ENCODE measurements around the gene TMEM181.
"Not testable (repeated sequence)": the region's sequence is repeated elsewhere in the genome, so short reads cannot be mapped to it uniquely, and the experiment has no call there.

The TMEM181 gene

GRCh38 chr6:158606935-158607334 lies 47.0 kb downstream of the TMEM181 start:
- no peak overlapping the region for H3K27ac ChIP-seq (ENCODE audit: low read depth, low read length)
- no peak overlapping the region for H3K9ac ChIP-seq (ENCODE audit: low read depth in 1 of 2, low read length in 2 of 2)
- H3K36me3 ChIP-seq (ENCODE audit: control insufficient read depth in 1 of 2, insufficient read depth in 2 of 2, low read length in 2 of 2): peaks cover 41 to 72% of the 10 kb centered on the region in 2 donors
- H3K4me1 ChIP-seq (ENCODE audit: control insufficient read depth in 1 of 2, insufficient read depth in 2 of 2, low read length in 2 of 2): peaks cover 7 to 14% of the 10 kb centered on the region in 2 donors
- no peaks in the 10 kb centered on the region for H3K9me3 ChIP-seq (ENCODE audit: control insufficient read depth in 1 of 2, low read length in 2 of 2)
- no peak overlapping the region for H3K4me3 ChIP-seq (ENCODE audit: low read depth in 1 of 2, low read length in 2 of 2)
- no peaks in the 10 kb centered on the region for H3K27me3 ChIP-seq (ENCODE audit: control insufficient read depth in 1 of 2, insufficient read depth in 2 of 2, low read length in 2 of 2)

DNA sequence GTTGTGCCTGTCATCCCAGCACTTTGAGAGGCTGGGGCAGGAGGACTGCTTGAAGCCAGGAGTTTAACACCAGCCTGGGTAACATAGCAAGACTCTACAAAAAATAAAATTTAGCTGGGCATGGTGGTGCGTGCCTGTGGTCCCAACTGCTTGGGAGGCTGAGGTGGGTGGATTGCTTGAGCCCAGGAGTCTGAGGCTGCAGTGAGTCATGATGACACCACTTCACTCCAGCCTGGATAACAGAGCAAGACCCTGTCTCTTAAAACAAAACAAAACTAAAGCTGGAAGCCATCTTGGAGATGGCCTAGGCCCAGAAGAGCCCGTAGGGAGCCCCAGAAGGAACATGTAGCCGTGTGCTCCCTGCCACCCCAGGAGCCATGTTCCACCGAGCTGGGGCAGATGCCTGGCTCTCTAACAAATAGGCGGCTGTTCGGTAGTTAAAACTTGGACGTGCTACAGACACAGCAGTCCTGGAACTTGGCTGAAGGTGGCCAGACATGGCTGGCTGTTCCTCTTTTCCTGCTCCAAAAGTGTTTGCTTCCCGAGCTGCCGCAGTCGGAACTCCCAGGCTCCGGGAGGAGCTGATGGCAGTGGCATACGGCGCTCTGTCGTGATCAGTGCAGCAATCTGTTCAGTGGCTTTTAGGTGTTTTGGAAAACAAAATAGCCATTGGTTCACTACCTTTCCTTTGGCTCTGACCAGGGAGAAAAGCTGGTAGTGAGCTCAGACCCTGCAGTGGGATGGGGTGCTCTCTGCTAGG lies 47.7 kb downstream of the TMEM181 start:
- no peaks in the 10 kb centered on the region for H3K27me3 ChIP-seq (ENCODE audit: control insufficient read depth in 1 of 2, insufficient read depth in 2 of 2, low read length in 2 of 2)
- H3K4me3 ChIP-seq (ENCODE audit: low read depth in 1 of 2, low read length in 2 of 2): no peak overlapping the region
- peaks cover 37 to 71% of the 10 kb centered on the region in 2 donors for H3K36me3 ChIP-seq (ENCODE audit: control insufficient read depth in 1 of 2, insufficient read depth in 2 of 2, low read length in 2 of 2)
- no peak overlapping the region for H3K27ac ChIP-seq (ENCODE audit: low read depth, low read length)
- peaks cover 7 to 14% of the 10 kb centered on the region in 2 donors for H3K4me1 ChIP-seq (ENCODE audit: control insufficient read depth in 1 of 2, insufficient read depth in 2 of 2, low read length in 2 of 2)
- no peaks in the 10 kb centered on the region for H3K9me3 ChIP-seq (ENCODE audit: control insufficient read depth in 1 of 2, low read length in 2 of 2)
- H3K9ac ChIP-seq (ENCODE audit: low read depth in 1 of 2, low read length in 2 of 2): no peak overlapping the region

GRCh38 chr6:158608221-158608620 lies 48.3 kb downstream of the TMEM181 start:
- no peak overlapping the region for H3K4me3 ChIP-seq (ENCODE audit: low read depth in 1 of 2, low read length in 2 of 2)
- no peaks in the 10 kb centered on the region for H3K27me3 ChIP-seq (ENCODE audit: control insufficient read depth in 1 of 2, insufficient read depth in 2 of 2, low read length in 2 of 2)
- no peaks in the 10 kb centered on the region for H3K9me3 ChIP-seq (ENCODE audit: control insufficient read depth in 1 of 2, low read length in 2 of 2)
- no peak overlapping the region for H3K9ac ChIP-seq (ENCODE audit: low read depth in 1 of 2, low read length in 2 of 2)
- no peak overlapping the region for H3K27ac ChIP-seq (ENCODE audit: low read depth, low read length)
- H3K4me1 ChIP-seq (ENCODE audit: control insufficient read depth in 1 of 2, insufficient read depth in 2 of 2, low read length in 2 of 2): peaks cover 7 to 14% of the 10 kb centered on the region in 2 donors
- H3K36me3 ChIP-seq (ENCODE audit: control insufficient read depth in 1 of 2, insufficient read depth in 2 of 2, low read length in 2 of 2): peaks cover 37 to 73% of the 10 kb centered on the region in 2 donors

- H3K27me3 ChIP-seq (ENCODE audit: control insufficient read depth in 1 of 2, insufficient read depth in 2 of 2, low read length in 2 of 2): no peaks in the 10 kb centered on the region
- H3K27ac ChIP-seq (ENCODE audit: low read depth, low read length): no peak overlapping the region
- no peak overlapping the region for H3K4me3 ChIP-seq (ENCODE audit: low read depth in 1 of 2, low read length in 2 of 2)
- no peaks in the 10 kb centered on the region for H3K9me3 ChIP-seq (ENCODE audit: control insufficient read depth in 1 of 2, low read length in 2 of 2)
- peaks cover 37 to 84% of the 10 kb centered on the region in 2 donors for H3K36me3 ChIP-seq (ENCODE audit: control insufficient read depth in 1 of 2, insufficient read depth in 2 of 2, low read length in 2 of 2)
- no peak overlapping the region for H3K9ac ChIP-seq (ENCODE audit: low read depth in 1 of 2, low read length in 2 of 2)
- peaks cover 0 to 5% of the 10 kb centered on the region in 2 donors for H3K4me1 ChIP-seq (ENCODE audit: control insufficient read depth in 1 of 2, insufficient read depth in 2 of 2, low read length in 2 of 2)
Measured at GRCh38 chr6:158609455-158610155, 49.7 kb downstream of the TMEM181 start.

- H3K27me3 ChIP-seq (ENCODE audit: control insufficient read depth in 1 of 2, insufficient read depth in 2 of 2, low read length in 2 of 2): no peaks in the 10 kb centered on the region
- no peak overlapping the region for H3K9ac ChIP-seq (ENCODE audit: low read depth in 1 of 2, low read length in 2 of 2)
Measured at GRCh38 chr6:158610319-158610968, 50.6 kb downstream of the TMEM181 start.

GRCh38 chr6:158611039-158611438 lies 51.1 kb downstream of the TMEM181 start:
- peaks cover 0 to 5% of the 10 kb centered on the region in 2 donors for H3K4me1 ChIP-seq (ENCODE audit: control insufficient read depth in 1 of 2, insufficient read depth in 2 of 2, low read length in 2 of 2)
- no peak overlapping the region for H3K9ac ChIP-seq (ENCODE audit: low read depth in 1 of 2, low read length in 2 of 2)
- no peak overlapping the region for H3K27ac ChIP-seq (ENCODE audit: low read depth, low read length)
- H3K9me3 ChIP-seq (ENCODE audit: control insufficient read depth in 1 of 2, low read length in 2 of 2): no peaks in the 10 kb centered on the region
- no peak overlapping the region for H3K4me3 ChIP-seq (ENCODE audit: low read depth in 1 of 2, low read length in 2 of 2)
- H3K36me3 ChIP-seq (ENCODE audit: control insufficient read depth in 1 of 2, insufficient read depth in 2 of 2, low read length in 2 of 2): peaks cover 37 to 82% of the 10 kb centered on the region in 2 donors
- H3K27me3 ChIP-seq (ENCODE audit: control insufficient read depth in 1 of 2, insufficient read depth in 2 of 2, low read length in 2 of 2): no peaks in the 10 kb centered on the region

More at GRCh38 chr6:158610319-158610968, 50.6 kb downstream of the TMEM181 start:
- no peak overlapping the region for H3K27ac ChIP-seq (ENCODE audit: low read depth, low read length)
- H3K9me3 ChIP-seq (ENCODE audit: control insufficient read depth in 1 of 2, low read length in 2 of 2): no peaks in the 10 kb centered on the region
- H3K36me3 ChIP-seq (ENCODE audit: control insufficient read depth in 1 of 2, insufficient read depth in 2 of 2, low read length in 2 of 2): peaks cover 37 to 87% of the 10 kb centered on the region in 2 donors
- peaks cover 0 to 5% of the 10 kb centered on the region in 2 donors for H3K4me1 ChIP-seq (ENCODE audit: control insufficient read depth in 1 of 2, insufficient read depth in 2 of 2, low read length in 2 of 2)
- no peak overlapping the region for H3K4me3 ChIP-seq (ENCODE audit: low read depth in 1 of 2, low read length in 2 of 2)

DNA sequence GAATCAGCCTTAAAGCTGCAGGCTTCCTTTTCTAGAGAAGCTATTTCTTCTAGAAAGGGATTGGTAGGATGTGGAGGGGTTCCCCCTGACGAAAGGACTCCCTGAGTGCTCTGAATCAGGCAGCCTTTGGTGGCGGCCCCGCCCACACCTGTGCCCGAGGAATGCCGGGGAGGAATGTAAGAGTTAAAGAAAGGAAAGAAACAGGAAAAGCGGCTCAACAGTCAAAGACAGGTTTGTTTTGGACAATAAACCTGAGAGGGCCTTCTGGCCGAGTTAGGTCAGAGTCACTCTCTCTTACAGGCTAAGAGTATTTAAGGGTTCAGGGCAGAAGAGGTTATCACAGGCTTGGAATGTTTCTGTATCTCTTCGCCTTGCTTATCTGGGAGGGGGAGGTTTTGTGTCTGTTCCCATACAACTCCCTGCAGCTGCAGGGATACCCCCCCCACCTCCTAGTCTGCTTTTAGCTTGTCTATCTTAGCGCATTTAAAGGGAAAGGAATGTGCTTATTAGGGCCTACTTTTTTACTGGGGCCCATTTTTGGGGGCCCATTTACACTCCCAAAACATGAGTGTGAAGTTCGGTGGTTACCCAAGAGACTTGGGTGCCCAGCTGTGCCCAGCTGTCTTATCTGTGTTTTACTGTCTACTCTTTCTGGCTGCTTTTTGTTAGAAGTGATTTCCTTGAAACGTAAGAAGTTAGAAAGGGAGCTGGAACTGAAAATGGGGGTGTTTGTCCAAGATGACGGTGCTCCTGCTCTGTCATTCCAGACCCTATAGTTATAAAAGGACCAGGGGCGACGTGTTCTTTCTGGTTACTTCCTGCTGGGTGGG lies 51.9 kb downstream of the TMEM181 start:
- Histone ChIP-seq H3K9me3 (ENCODE audit: control insufficient read depth in 1 of 2, low read length in 2 of 2) (no peaks in the 10 kb centered on the region), H3K9ac (ENCODE audit: low read depth in 1 of 2, low read length in 2 of 2) (no peak overlapping the region), H3K4me1 (ENCODE audit: control insufficient read depth in 1 of 2, insufficient read depth in 2 of 2, low read length in 2 of 2) (peaks cover 0 to 5% of the 10 kb centered on the region in 2 donors), H3K4me3 (ENCODE audit: low read depth in 1 of 2, low read length in 2 of 2) (no peak overlapping the region), H3K27me3 (ENCODE audit: control insufficient read depth in 1 of 2, insufficient read depth in 2 of 2, low read length in 2 of 2) (no peaks in the 10 kb centered on the region), H3K27ac (ENCODE audit: low read depth, low read length) (no peak overlapping the region), H3K36me3 (ENCODE audit: control insufficient read depth in 1 of 2, insufficient read depth in 2 of 2, low read length in 2 of 2) (peaks cover 35 to 75% of the 10 kb centered on the region in 2 donors)

- not testable (repeated sequence) for H3K27me3 ChIP-seq (ENCODE audit: control insufficient read depth in 1 of 2, insufficient read depth in 2 of 2, low read length in 2 of 2); H3K9me3 ChIP-seq (ENCODE audit: control insufficient read depth in 1 of 2, low read length in 2 of 2); H3K27ac ChIP-seq (ENCODE audit: low read depth, low read length); H3K4me3 ChIP-seq (ENCODE audit: low read depth in 1 of 2, low read length in 2 of 2); H3K9ac ChIP-seq (ENCODE audit: low read depth in 1 of 2, low read length in 2 of 2); H3K4me1 ChIP-seq (ENCODE audit: control insufficient read depth in 1 of 2, insufficient read depth in 2 of 2, low read length in 2 of 2)
- H3K36me3 ChIP-seq (ENCODE audit: control insufficient read depth in 1 of 2, insufficient read depth in 2 of 2, low read length in 2 of 2): peaks cover 20 to 47% of the 10 kb centered on the region in 2 donors
Measured at GRCh38 chr6:158614606-158615005, 54.7 kb downstream of the TMEM181 start.

DNA sequence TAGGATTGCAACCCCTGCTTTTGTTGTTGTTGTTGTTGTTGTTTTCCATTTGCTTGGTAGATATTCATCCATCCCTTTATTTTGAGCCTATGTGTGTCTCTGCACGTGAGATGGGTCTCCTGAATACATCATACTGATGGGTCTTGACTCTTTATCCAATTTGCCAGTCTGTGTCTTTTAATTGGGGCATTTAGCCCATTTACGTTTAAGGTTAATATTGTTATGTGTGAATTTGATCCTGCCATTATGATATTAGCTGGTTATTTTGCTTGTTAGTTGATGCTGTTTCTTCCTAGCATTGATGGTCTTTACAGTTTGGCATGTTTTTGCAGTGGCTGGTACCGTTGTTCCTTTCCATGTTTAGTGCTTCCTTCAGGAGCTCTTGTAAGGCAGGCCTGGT lies 58.4 kb downstream of the TMEM181 start:
- H3K4me3 ChIP-seq (ENCODE audit: low read depth in 1 of 2, low read length in 2 of 2); H3K9me3 ChIP-seq (ENCODE audit: control insufficient read depth in 1 of 2, low read length in 2 of 2); H3K27ac ChIP-seq (ENCODE audit: low read depth, low read length); H3K4me1 ChIP-seq (ENCODE audit: control insufficient read depth in 1 of 2, insufficient read depth in 2 of 2, low read length in 2 of 2); H3K9ac ChIP-seq (ENCODE audit: low read depth in 1 of 2, low read length in 2 of 2); H3K27me3 ChIP-seq (ENCODE audit: control insufficient read depth in 1 of 2, insufficient read depth in 2 of 2, low read length in 2 of 2): not testable (repeated sequence)
- peaks cover 4 to 46% of the 10 kb centered on the region in 2 donors for H3K36me3 ChIP-seq (ENCODE audit: control insufficient read depth in 1 of 2, insufficient read depth in 2 of 2, low read length in 2 of 2)

All from duodenal mucosa (tissue), 2 donors.